ENCODE results near the gene IFI27. TPM values are rescaled to one million over a fixed set of nuclear protein-coding genes. Genes with fewer than 3 reads are reported as not detected.
"Not testable (repeated sequence)": the region's sequence is repeated elsewhere in the genome, so short reads cannot be mapped to it uniquely, and the experiment has no call there.

Gene IFI27
- polyA plus RNA-seq, 3 donors: 4.2 to 7.4 (median 6.4) TPM

- DNase-seq (ENCODE audit: low read depth in 3 of 3, low spot score in 2 of 3): no peak
These were observed 34.2 kb downstream of the IFI27 start for GRCh38 chr14:94144765-94145164.

- DNase-seq (ENCODE audit: low read depth in 3 of 3, low spot score in 2 of 3): no peak
These were observed 35.5 kb downstream of the IFI27 start for GRCh38 chr14:94145902-94146527.

DNA sequence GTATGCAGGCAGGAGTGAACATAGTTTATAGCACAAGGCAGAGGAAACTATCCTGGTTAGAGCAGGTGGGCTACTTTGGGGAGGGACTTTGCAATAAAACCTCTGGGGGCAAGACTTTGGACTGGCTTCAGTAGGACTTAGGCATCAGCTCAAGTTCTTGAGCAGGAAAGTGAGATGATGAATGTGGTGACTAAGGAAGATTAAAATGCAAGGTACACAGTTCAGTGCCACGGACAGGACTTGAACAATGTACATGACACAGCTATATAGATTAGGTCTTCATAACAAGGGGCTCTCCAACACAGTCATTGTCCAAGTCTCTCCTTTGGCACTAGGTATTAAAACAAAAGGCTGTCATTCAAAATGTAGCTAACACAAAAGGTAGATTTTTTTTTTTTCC is 42.1 kb downstream of the IFI27 start:
- DNase-seq (ENCODE audit: low read depth in 3 of 3, low spot score in 2 of 3): no peak

DNA sequence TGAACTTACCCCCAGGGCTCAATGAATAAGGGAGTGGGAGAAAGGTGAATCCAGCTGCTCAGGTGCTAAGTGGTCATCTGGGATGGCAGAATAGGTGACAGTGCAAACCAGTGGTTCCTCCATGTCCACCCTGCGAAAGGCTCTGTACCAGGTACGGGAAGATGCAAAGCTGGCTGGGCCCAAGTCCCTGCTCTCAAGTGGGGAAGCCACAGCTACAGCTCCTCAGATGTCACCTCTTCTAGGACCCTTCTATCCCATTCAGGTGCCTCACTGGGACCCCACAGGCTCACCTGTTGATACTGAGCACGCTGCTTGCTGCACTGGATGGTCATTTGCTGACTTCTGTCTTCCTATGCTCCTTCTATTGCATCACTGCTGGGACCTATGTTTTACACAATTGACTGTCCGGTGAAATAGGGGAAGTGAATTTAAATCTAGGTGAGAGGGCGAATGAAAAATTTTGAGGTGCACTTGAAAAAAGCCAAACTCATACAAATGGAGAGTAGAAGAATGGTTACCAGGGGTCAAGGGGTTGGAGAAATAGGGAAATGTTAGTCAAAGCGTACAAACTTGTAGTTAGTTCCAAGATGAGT is 43.3 kb downstream of the IFI27 start:
- DNase-seq (ENCODE audit: low read depth in 3 of 3, low spot score in 2 of 3): no peak

DNA sequence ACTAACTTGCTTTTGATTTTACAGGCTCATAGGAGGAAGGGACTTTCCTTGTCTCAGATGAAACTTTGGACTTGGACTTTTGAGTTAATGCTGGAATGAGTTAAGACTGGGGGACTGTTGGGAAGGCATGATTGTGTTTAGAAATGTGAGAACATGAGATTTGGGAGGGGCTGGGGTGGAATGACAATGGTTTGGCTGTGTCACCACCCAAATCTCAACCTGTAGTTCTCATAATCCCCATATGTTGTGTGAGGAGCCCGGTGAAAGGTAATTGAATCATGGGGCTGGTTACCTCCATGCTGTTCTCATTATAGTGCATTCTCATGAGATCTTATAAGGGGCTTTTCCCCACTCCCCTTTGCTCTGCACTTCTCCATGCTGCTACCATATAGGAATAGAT is 45.6 kb downstream of the IFI27 start:
- DNase-seq (ENCODE audit: low read depth in 3 of 3, low spot score in 2 of 3): not testable (repeated sequence)

DNA sequence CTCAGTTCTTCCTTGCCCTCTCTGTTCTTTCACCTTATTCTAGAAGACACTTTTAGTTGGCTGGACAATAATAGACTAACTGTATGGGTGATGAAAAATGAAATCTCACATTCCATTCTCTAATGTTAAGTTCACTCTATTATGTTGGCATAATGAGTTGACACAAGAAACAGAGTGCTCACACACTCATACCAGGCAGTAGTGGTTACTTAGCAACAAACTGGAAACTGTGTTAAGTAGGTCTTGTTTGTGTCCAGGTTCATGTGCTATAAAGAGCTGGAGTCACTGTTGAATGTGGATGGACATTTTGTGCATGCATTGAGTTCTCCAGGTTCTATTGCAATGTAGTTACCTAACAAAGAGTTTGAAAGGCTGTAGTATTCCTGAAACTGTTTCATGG is 46.7 kb downstream of the IFI27 start:
- DNase-seq (ENCODE audit: low read depth in 3 of 3, low spot score in 2 of 3): no peak

DNA sequence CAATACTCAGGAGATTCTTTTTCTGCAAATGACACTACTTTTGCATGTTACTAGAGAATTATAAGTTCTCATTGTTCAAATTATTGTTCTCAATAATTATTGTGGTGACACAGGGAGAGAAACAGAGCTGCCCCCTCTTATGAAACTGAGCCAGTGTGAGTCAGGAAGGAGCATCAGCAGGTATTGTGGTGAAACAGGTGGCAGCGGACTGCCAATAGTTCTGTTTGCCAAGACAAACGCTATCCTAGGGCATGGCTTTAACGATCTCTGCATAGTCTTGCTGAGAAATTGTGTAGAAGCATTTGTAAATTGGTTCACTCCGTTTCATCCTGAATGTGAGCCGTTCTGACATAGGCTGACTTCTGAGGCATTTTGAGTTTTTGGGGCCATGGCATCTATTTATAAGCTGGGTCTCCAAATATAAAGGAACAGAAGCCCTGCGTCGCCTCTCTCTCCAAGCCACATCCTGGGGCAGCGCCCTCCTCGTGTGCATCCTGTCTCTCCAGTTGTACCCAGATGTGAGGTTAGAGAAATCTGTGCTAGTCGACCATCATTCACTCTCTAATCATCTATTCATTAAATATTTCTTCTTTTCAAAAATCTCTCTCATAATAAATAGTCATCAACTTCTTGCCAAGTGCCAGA is 47.8 kb downstream of the IFI27 start:
- DNase-seq (ENCODE audit: low read depth in 3 of 3, low spot score in 2 of 3): no peak

- no peak for DNase-seq (ENCODE audit: low read depth in 3 of 3, low spot score in 2 of 3)
These were observed 50.5 kb downstream of the IFI27 start for GRCh38 chr14:94161058-94161457.

DNA sequence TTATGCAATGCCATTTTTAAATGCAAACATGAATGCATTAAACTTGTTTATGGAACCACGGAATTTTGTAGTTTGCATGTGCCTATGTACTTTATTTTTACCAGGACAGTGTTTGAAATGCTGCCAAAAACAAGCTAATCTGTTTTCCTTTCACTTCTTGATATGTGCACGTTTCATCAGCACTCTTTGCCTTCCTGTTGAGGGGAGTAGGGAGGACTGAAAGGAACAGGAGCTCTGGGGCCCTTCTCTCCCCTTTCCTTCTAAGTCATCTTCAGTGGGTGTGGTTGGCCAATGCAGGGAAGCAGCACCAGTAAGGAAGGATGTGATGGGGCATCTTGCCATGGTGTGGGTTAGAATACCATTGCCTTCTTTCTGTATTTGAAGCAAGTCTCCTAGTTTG is 51.4 kb downstream of the IFI27 start:
- no peak for DNase-seq (ENCODE audit: low read depth in 3 of 3, low spot score in 2 of 3)

DNA sequence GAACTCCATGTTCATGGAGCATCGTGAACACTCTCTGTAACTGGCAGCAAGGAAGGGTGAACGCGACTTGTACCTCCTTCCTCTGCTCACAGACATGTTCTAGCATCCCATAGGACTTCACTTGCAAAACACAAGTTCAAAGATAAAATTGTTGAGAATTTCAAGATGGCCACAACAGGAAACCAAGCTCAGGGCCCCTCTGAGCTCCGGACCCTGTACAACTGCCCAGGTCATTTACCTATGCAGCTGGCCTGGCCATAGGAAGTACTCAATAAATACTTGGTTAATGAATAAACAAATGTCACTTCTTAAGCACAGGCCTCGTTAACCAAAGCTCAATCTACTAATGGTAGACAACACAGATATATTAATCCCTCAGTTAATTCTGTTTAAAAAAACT is 51.9 kb downstream of the IFI27 start:
- no peak for DNase-seq (ENCODE audit: low read depth in 3 of 3, low spot score in 2 of 3)

DNA sequence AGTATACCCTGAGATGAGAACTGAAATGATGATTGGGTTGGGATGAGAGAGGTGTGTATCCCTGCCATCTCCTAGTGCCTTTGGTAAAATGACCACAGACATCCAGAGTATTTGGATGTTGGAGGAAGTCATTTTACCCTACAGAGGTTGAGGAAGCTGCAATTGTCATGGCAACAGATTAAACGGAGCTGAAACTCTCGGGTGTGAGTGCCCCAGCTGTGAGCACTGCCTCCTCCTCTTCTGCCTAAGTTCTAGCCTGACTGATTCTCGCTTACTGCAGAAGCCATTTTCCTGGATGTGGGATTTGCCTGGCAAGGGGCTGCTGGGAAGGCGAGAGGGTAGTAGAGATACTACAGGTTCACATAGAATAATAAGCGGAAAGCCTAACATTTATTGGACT is 53.3 kb downstream of the IFI27 start:
- no peak for DNase-seq (ENCODE audit: low read depth in 3 of 3, low spot score in 2 of 3)

DNA sequence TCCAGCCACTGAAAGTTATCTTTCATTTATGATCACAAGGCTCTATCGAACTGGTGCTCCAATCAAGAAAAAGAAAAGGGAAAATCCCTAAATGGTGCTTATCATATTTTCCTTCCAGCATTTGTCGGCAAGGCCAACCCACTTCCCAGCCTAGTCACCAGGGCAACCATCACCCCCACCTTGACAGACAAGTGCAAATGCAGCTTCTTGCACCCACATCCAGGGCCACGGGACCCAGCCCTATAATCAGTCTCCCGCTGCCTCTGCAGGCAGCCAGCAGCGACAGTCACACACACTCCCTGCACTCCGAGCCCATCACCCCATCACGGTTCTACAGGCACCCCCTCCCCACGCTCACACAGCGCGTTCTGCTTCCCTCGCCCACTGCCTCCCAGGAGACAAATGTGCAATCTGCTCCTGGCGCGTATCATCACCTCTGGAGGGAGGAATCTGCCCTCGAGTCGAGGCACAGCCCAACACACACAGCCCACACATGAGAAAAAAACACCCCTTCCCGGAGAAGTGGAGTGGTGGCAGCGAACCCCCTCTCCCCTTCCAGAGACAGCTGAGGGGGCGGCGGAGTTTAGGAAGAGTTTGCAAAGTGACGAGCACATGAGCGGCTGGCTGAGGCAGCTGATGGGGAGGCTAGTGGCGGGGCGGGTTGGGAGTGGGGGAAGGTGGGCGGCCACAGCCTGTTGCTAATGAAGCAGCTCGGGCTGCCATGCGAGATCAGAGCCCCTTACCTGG is 54.3 kb downstream of the IFI27 start:
- DNase-seq (ENCODE audit: low read depth in 3 of 3, low spot score in 2 of 3): no peak

GRCh38 chr14:94165744-94166143 is 55.2 kb downstream of the IFI27 start:
- no peak for DNase-seq (ENCODE audit: low read depth in 3 of 3, low spot score in 2 of 3)

Other genes starting within 250 kb of the IFI27 start
- not detected for gene FAM181A, start 183.4 kb upstream of the IFI27 start, polyA plus RNA-seq (ENCODE audit: insufficient read length in 3 of 3)
- under 1 TPM; 0.24 to 0.42 (median 0.24) TPM for gene ASB2, start 134.2 kb upstream of the IFI27 start, polyA plus RNA-seq (ENCODE audit: insufficient read length in 3 of 3)
- not detected for gene CCDC197, start 113.4 kb upstream of the IFI27 start, polyA plus RNA-seq (ENCODE audit: insufficient read length in 3 of 3)
- 1 to 10 TPM; 4.3 to 5.0 (median 4.6) TPM for gene OTUB2, start 84.4 kb upstream of the IFI27 start, polyA plus RNA-seq (ENCODE audit: insufficient read length in 3 of 3)
- 100 to 1,000 TPM; 186 to 197 (median 193) TPM for gene DDX24, start 29.5 kb upstream of the IFI27 start, polyA plus RNA-seq (ENCODE audit: insufficient read length in 3 of 3)
- gene IFI27L1, start 29.4 kb upstream of the IFI27 start, polyA plus RNA-seq (ENCODE audit: insufficient read length in 3 of 3): 10 to 100 TPM; 21.7 to 25.4 (median 22.9) TPM
- 10 to 100 TPM; 17.7 to 25.7 (median 24.2) TPM for gene IFI27L2, start 18.9 kb downstream of the IFI27 start, polyA plus RNA-seq (ENCODE audit: insufficient read length in 3 of 3)
- under 1 TPM; 0.18 to 0.32 (median 0.22) TPM for gene PPP4R4, start 63.6 kb downstream of the IFI27 start, polyA plus RNA-seq (ENCODE audit: insufficient read length in 3 of 3)
- gene SERPINA10, start 182.5 kb downstream of the IFI27 start, polyA plus RNA-seq (ENCODE audit: insufficient read length in 3 of 3): under 1 TPM; 0.11 to 0.24 (median 0.13) TPM
- 1 to 10 TPM; 3.2 to 9.5 (median 9.0) TPM for gene SERPINA6, start 212.6 kb downstream of the IFI27 start, polyA plus RNA-seq (ENCODE audit: insufficient read length in 3 of 3)